Karpas-422 (cell line): ENCODE results near the gene EP400. TPM values are rescaled to one million over a fixed set of nuclear protein-coding genes. Genes with fewer than 3 reads are reported as not detected.

Experiments
- DNase-seq: peaks from one replicate; pipeline ENCODE4 v3.0.0-alpha.2; 2015
- H2AFZ ChIP-seq: fragments of 200-600 bp; sonication (generic); 2 replicates; pipeline ENCODE4 v1.6.1; 2014; ENCODE audit warnings: antibody characterized with exemption, low read length, mixed read lengths
- H3K27ac ChIP-seq: fragments of 200-600 bp; sonication (generic); 2 replicates; pipeline ENCODE4 v1.5.1; 2014; ENCODE audit warnings: mild to moderate bottlenecking, low read length, moderate library complexity
- H3K27me3 ChIP-seq: fragments of 200-600 bp; sonication (generic); 2 replicates; pipeline ENCODE4 v1.6.1; 2014; ENCODE audit warnings: low read length, mixed read lengths
- H3K36me3 ChIP-seq: fragments of 200-600 bp; sonication (generic); 2 replicates; pipeline ENCODE4 v1.6.1; 2014; ENCODE audit warnings: low read length, mixed read lengths; ENCODE audit not compliant: insufficient read depth
- H3K4me1 ChIP-seq: fragments of 200-600 bp; sonication (generic); 2 replicates; pipeline ENCODE4 v1.6.1; 2014; ENCODE audit warnings: mild to moderate bottlenecking, low read length, mixed read lengths
- H3K4me2 ChIP-seq: fragments of 200-600 bp; sonication (generic); 2 replicates; pipeline ENCODE4 v1.6.1; 2014; ENCODE audit warnings: low read length, low read depth, mild to moderate bottlenecking; ENCODE audit not compliant: poor library complexity, severe bottlenecking
- H3K4me3 ChIP-seq: fragments of 200-600 bp; sonication (generic); 2 replicates; pipeline ENCODE4 v1.5.1; 2014; ENCODE audit warnings: mild to moderate bottlenecking, antibody characterized with exemption, low read length, mixed read lengths
- H3K79me2 ChIP-seq: fragments of 200-600 bp; sonication (generic); 2 replicates; pipeline ENCODE4 v1.6.1; 2014; ENCODE audit warnings: mild to moderate bottlenecking, low read length, mixed read lengths
- H3K9ac ChIP-seq: fragments of 200-600 bp; sonication (generic); 2 replicates; pipeline ENCODE4 v1.6.0; 2014; ENCODE audit warnings: low read length
- H3K9me2 ChIP-seq: fragments of 200-600 bp; sonication (generic), shearing (Covaris generic); replicated peaks from 2 replicates; pipeline ENCODE4 v1.6.0; 2014; ENCODE audit warnings: mild to moderate bottlenecking, low read length, moderate library complexity; ENCODE audit not compliant: insufficient read depth
- H3K9me3 ChIP-seq: fragments of 300-700, 200-600 bp; sonication (generic); 2 replicates; pipeline ENCODE4 v1.6.1; 2014; ENCODE audit warnings: low read length, mixed read lengths
- H4K20me1 ChIP-seq: fragments of 200-600 bp; sonication (generic); 2 replicates; pipeline ENCODE4 v1.6.1; 2014; ENCODE audit warnings: mild to moderate bottlenecking, antibody characterized with exemption, low read length, low read depth; ENCODE audit not compliant: insufficient read depth
- total RNA-seq: library from RNA; depleted of rRNA; stranded (reverse); fragments of >200 nt; shearing (Covaris generic); gene quantifications from 2 replicates; pipeline ENCODE4 v1.2.3, GENCODE V29; 2014; ENCODE audit warnings: low replicate concordance

EP400 gene
- total RNA-seq, 1 experiment from 2014 or later, result 13.7 TPM

GRCh38 chr12:131911851-131912477 lies 37.8 kb upstream of the EP400 start:
- Histone ChIP-seq H3K27ac (no peak overlapping the region), H3K79me2 (no peaks in the 10 kb centered on the region), H3K9me3 (no peaks in the 10 kb centered on the region), H3K27me3 (no peaks in the 10 kb centered on the region), H4K20me1 (peaks cover 8% of the 10 kb centered on the region; the same call in 1 of the 2 replicates), H3K4me2 (no peak overlapping the region), H3K36me3 (no peaks in the 10 kb centered on the region), H2AFZ (no peak overlapping the region), H3K9me2 (no peaks in the 10 kb centered on the region), H3K4me1 (no peaks in the 10 kb centered on the region), H3K9ac (no peak overlapping the region), H3K4me3 (no peak overlapping the region)
- DNase-seq, result no peak

- Histone ChIP-seq H3K27me3 (no peaks in the 10 kb centered on the region), H2AFZ (no peak overlapping the region), H3K4me2 (no peak overlapping the region), H3K36me3 (no peaks in the 10 kb centered on the region), H3K9me3 (no peaks in the 10 kb centered on the region), H4K20me1 (0 out of 2 replicates have a peak, but pooled peaks cover 8% of the 10 kb centered on the region), H3K9me2 (no peaks in the 10 kb centered on the region), H3K4me1 (no peaks in the 10 kb centered on the region), H3K27ac (no peak overlapping the region), H3K4me3 (no peak overlapping the region), H3K79me2 (no peaks in the 10 kb centered on the region), H3K9ac (no peak overlapping the region)
- no peak for DNase-seq
These were observed 37.0 kb upstream of the EP400 start for GRCh38 chr12:131912518-131913274.

DNA sequence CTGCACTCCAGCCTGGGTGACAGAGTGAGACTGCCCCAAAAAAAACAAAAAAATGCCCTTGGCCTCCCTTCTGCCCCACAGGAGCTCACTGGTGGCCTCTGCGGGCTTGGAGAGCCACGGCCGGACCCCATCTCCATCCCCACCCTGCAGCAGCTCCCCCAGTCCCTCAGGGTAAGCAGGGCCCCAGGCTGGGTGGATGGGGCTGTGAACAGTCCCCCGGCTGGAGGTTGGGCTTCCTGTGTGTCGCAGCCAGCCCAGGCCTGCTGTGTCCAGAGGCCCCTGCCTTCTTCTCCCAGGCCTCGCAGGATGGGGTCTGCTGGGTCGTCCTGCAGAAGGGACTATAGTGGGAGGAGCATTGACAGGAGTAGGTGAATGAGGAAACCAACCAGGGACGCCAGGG lies 36.1 kb upstream of the EP400 start:
- Histone ChIP-seq H3K4me2 (no peak overlapping the region), H3K79me2 (no peaks in the 10 kb centered on the region), H2AFZ (no peak overlapping the region), H3K4me3 (no peak overlapping the region), H3K27me3 (no peaks in the 10 kb centered on the region), H4K20me1 (peaks cover 16% of the 10 kb centered on the region; the same call in 1 of the 2 replicates), H3K36me3 (no peaks in the 10 kb centered on the region), H3K9me2 (no peaks in the 10 kb centered on the region), H3K9ac (no peak overlapping the region), H3K9me3 (no peaks in the 10 kb centered on the region), H3K4me1 (no peaks in the 10 kb centered on the region), H3K27ac (no peak overlapping the region)
- DNase-seq, result no peak

DNA sequence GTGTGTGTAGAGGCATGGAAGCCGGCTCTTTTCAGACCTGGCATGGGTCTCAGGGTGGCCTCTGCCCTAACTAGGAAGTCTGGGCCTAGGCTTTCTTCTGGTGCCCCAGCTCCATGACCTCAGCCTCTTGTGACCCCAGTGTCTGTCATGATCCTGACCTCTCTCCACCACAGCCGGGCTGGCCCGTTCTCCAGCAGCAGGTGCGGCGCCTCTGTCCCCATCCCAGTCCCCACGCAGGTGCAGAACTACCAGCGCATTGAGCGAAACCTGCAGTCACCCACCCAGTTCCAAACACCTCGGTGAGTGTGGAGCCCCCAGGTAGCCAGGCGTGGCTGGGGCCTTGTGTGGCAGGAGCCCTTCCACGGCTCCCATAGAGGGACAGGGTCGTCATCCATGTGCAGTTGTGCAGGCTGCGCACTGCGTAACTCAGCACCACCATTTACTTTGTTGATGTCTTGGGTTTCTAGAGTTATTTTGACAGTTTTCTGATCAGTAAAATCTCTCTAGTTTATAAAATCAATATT lies 35.5 kb upstream of the EP400 start:
- no peak overlapping the region for H2AFZ ChIP-seq
- H3K9me2 ChIP-seq, result no peaks in the 10 kb centered on the region
- no peaks in the 10 kb centered on the region for H3K27me3 ChIP-seq
- no peaks in the 10 kb centered on the region for H3K9me3 ChIP-seq
- no peaks in the 10 kb centered on the region for H3K79me2 ChIP-seq
- H4K20me1 ChIP-seq, result peaks cover 18% of the 10 kb centered on the region; the same call in 1 of the 2 replicates
- H3K9ac ChIP-seq, result no peak overlapping the region
- H3K27ac ChIP-seq, result no peak overlapping the region
- DNase-seq, result no peak
- no peak overlapping the region for H3K4me3 ChIP-seq
- no peak overlapping the region for H3K4me2 ChIP-seq
- H3K4me1 ChIP-seq, result no peaks in the 10 kb centered on the region
- no peaks in the 10 kb centered on the region for H3K36me3 ChIP-seq

DNA sequence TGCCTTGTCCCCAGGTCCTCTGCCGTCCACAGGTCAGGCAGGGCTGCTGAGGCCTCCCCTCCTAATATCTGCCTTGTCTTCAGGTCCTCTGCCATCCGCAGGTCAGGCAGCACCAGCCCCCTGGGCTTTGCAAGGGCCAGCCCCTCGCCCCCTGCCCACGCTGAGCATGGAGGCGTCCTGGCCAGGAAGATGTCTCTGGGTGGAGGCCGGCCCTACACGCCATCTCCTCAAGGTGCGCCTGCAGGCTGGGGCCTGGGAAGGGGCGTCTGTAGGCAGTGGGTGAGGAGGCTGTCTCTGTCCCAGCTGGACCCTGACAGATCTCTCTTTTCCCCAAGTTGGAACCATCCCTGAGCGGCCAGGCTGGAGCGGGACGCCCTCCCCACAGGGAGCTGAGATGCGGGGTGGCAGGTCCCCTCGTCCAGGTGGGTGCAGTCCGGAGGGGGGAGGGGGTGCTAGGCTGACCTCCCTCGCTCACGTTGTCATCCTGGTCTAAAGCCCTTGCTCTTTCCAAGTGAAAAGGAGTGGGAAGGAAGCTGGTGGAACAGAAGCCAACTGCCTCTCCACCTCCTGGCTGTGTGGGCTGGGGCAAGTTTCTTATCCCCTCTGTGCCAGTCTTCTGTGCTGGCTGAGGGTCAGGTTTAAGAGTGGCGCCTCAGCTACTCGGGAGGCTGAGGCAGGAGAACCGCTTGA lies 34.6 kb upstream of the EP400 start:
- Histone ChIP-seq H3K9me2 (no peaks in the 10 kb centered on the region), H3K79me2 (no peaks in the 10 kb centered on the region), H3K9me3 (no peaks in the 10 kb centered on the region), H4K20me1 (peaks cover 22% of the 10 kb centered on the region; the same call in 1 of the 2 replicates), H3K9ac (no peak overlapping the region), H2AFZ (no peak overlapping the region), H3K27me3 (no peaks in the 10 kb centered on the region), H3K4me3 (no peak overlapping the region), H3K36me3 (no peaks in the 10 kb centered on the region), H3K27ac (no peak overlapping the region), H3K4me1 (no peaks in the 10 kb centered on the region), H3K4me2 (no peak overlapping the region)
- DNase-seq, result no peak

DNA sequence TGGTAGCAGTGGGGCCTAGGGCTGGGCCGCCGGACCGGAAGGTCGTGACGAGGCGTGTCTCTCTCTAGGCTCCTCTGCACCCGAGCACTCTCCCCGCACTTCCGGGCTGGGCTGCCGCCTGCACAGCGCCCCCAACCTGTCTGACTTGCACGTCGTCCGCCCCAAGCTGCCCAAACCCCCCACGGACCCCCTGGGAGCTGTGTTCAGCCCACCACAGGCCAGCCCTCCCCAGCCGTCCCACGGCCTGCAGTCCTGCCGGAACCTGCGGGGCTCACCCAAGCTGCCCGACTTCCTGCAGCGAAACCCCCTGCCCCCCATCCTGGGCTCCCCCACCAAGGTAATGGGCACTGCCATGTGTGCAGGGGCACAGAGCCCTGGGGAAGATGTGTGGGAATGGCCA lies 33.9 kb upstream of the EP400 start:
- Histone ChIP-seq H4K20me1 (peaks cover 28% of the 10 kb centered on the region; the same call in 1 of the 2 replicates), H2AFZ (no peak overlapping the region)
- DNase-seq, result no peak

GRCh38 chr12:131916306-131917138 lies 33.2 kb upstream of the EP400 start:
- Histone ChIP-seq H3K27ac (no peak overlapping the region), H3K4me3 (no peak overlapping the region), H3K27me3 (no peaks in the 10 kb centered on the region), H3K9me2 (no peaks in the 10 kb centered on the region), H3K4me1 (no peaks in the 10 kb centered on the region), H2AFZ (no peak overlapping the region), H3K9ac (no peak overlapping the region), H3K79me2 (no peaks in the 10 kb centered on the region), H3K9me3 (no peaks in the 10 kb centered on the region), H4K20me1 (peaks cover 35% of the 10 kb centered on the region; the same call in 1 of the 2 replicates), H3K36me3 (no peaks in the 10 kb centered on the region), H3K4me2 (no peak overlapping the region)
- DNase-seq, result no peak

More for the DNA sequence above, 33.9 kb upstream of the EP400 start:
- no peaks in the 10 kb centered on the region for H3K36me3 ChIP-seq
- H3K9me2 ChIP-seq, result no peaks in the 10 kb centered on the region
- H3K27ac ChIP-seq, result no peak overlapping the region
- H3K4me1 ChIP-seq, result no peaks in the 10 kb centered on the region
- no peak overlapping the region for H3K9ac ChIP-seq
- H3K4me2 ChIP-seq, result no peak overlapping the region
- H3K4me3 ChIP-seq, result no peak overlapping the region
- H3K27me3 ChIP-seq, result no peaks in the 10 kb centered on the region
- no peaks in the 10 kb centered on the region for H3K79me2 ChIP-seq
- H3K9me3 ChIP-seq, result no peaks in the 10 kb centered on the region
